Neutrophil (primary cell): ENCODE results near the gene SNRNP200.

Source experiments
- H3K27ac ChIP-seq: fragments of 200-600 bp; sonication (generic); 2 replicates; pipeline ENCODE4 v1.5.1; 2016; ENCODE audit warnings: mild to moderate bottlenecking, moderate library complexity
- H3K27me3 ChIP-seq: fragments of 200-600 bp; sonication (generic); 2 replicates; pipeline ENCODE4 v1.6.0; 2016; ENCODE audit warnings: mild to moderate bottlenecking
- H3K36me3 ChIP-seq: fragments of 200-600 bp; sonication (generic); 2 replicates; pipeline ENCODE4 v1.5.1; 2017
- H3K4me1 ChIP-seq, 2 experiments: fragments of 200-600 bp in 1 of 2; sonication (generic) in 1 of 2; 1 replicate in 1 of 2; 2 replicates in 1 of 2; pipeline versions ENCODE4 v1.5.1 to v1.6.1; 2013 to 2016; ENCODE audit warnings: low read depth in 1 of 2, low read length in 1 of 2, mild to moderate bottlenecking in 1 of 2, moderate library complexity in 1 of 2; ENCODE audit not compliant: control insufficient read depth in 1 of 2, insufficient read depth in 1 of 2
- H3K4me3 ChIP-seq, 2 experiments: fragments of 200-600 bp in 1 of 2; sonication (generic) in 1 of 2; 1 replicate in 1 of 2; 2 replicates in 1 of 2; pipeline ENCODE4 v1.5.1; 2013 to 2016; ENCODE audit warnings: low read depth in 1 of 2, low read length in 1 of 2, mild to moderate bottlenecking in 1 of 2, moderate library complexity in 1 of 2
- H3K9me3 ChIP-seq: fragments of 200-600 bp; sonication (generic); 2 replicates; pipeline ENCODE4 v1.5.1; 2016
- CTCF ChIP-seq: fragments of 200-600 bp; sonication (generic); IDR thresholded peaks from 2 replicates; pipeline ENCODE4 v1.5.1; 2016; ENCODE audit warnings: antibody characterized with exemption

SNRNP200 gene

GRCh38 chr2:96264656-96265348, 40.5 kb downstream of the SNRNP200 start:
- Histone ChIP-seq H3K27me3 (no peaks in the 10 kb centered on the region), H3K36me3 (peaks cover 59% of the 10 kb centered on the region), H3K4me1 (peaks cover 56 to 68% of the 10 kb centered on the region in 2 experiments), H3K27ac (peak overlapping the region; percentile 95), H3K9me3 (no peaks in the 10 kb centered on the region), H3K4me3 (peak overlapping the region; percentile 71 to 87)
- TF ChIP-seq CTCF: no peak

- Histone ChIP-seq H3K27ac (peak overlapping the region; percentile 95), H3K27me3 (no peaks in the 10 kb centered on the region), H3K4me1 (peaks cover 63 to 75% of the 10 kb centered on the region in 2 experiments), H3K36me3 (peaks cover 55% of the 10 kb centered on the region), H3K4me3 (peak overlapping the region; percentile 71 to 87), H3K9me3 (no peaks in the 10 kb centered on the region)
- no peak for TF ChIP-seq CTCF
Measured at GRCh38 chr2:96264086-96264485, 41.3 kb downstream of the SNRNP200 start.

- Histone ChIP-seq H3K36me3 (peaks cover 48% of the 10 kb centered on the region), H3K4me3 (no peak overlapping the region), H3K27me3 (no peaks in the 10 kb centered on the region), H3K27ac (peak overlapping the region; percentile 96), H3K4me1 (peaks cover 79 to 88% of the 10 kb centered on the region in 2 experiments), H3K9me3 (no peaks in the 10 kb centered on the region)
- TF ChIP-seq CTCF: no peak
Measured at GRCh38 chr2:96262306-96262705, 43.0 kb downstream of the SNRNP200 start.

- no peak for TF ChIP-seq CTCF
- Histone ChIP-seq H3K27ac (peak overlapping the region; percentile 96), H3K4me3 (peak overlapping the region in 1 of 2 experiments; percentile 59), H3K27me3 (no peaks in the 10 kb centered on the region), H3K36me3 (peaks cover 48% of the 10 kb centered on the region), H3K4me1 (peaks cover 79 to 87% of the 10 kb centered on the region in 2 experiments), H3K9me3 (no peaks in the 10 kb centered on the region)
Measured at GRCh38 chr2:96261328-96262003, 43.9 kb downstream of the SNRNP200 start.

GRCh38 chr2:96260387-96261260, 44.7 kb downstream of the SNRNP200 start:
- peak; percentile 16 for TF ChIP-seq CTCF
- Histone ChIP-seq H3K27me3 (no peaks in the 10 kb centered on the region), H3K36me3 (peaks cover 53% of the 10 kb centered on the region), H3K27ac (peak overlapping the region; percentile 96), H3K9me3 (no peaks in the 10 kb centered on the region), H3K4me1 (peaks cover 86 to 91% of the 10 kb centered on the region in 2 experiments), H3K4me3 (peak overlapping the region; percentile 3 to 59)
